GM12878 (cell line): ENCODE data around the gene PLA2G12B. TPM values are rescaled to one million over a fixed set of nuclear protein-coding genes. Genes with fewer than 3 reads are reported as not detected.

ENCODE experiments used
- ATAC-seq: fragments of 200-7000 bp; cut with Tn5 transposase; 3 replicates; pipeline ENCODE4 v1.9.1; 2020; ENCODE audit warnings: mild to moderate bottlenecking, moderate library complexity
- Bru-seq: library from RNA; stranded (reverse); fragments of 400-500 nt; gene quantifications from one replicate; lab custom pipeline; 2021; lab: Mats Ljungman, UMichigan
- BruChase-seq, 2 experiments: library from RNA; stranded (reverse); fragments of 400-500 nt; gene quantifications; one replicate each; lab custom pipeline; 2021; lab: Mats Ljungman, UMichigan
- BruUV-seq: library from RNA; stranded (reverse); fragments of 400-500 nt; replicated peaks from 2 replicates; lab custom pipeline; 2021; lab: Mats Ljungman, UMichigan
- CTCF ChIA-PET: fragments of 300-600 bp; sonication (Branson Sonifier 250); formaldehyde crosslinking; extraction: SDS; loops from one replicate; lab custom pipeline; 2021; ENCODE audit warnings: inconsistent platforms; lab: Yijun Ruan, JAX
- POLR2A ChIA-PET: fragments of 350-600 bp; formaldehyde crosslinking; extraction: SDS; loops from one replicate; lab custom pipeline; 2021; ENCODE audit warnings: inconsistent platforms; lab: Charles Lee
- RAD21 ChIA-PET: fragments of 300-600 bp; sonication (Branson Sonifier 250); formaldehyde crosslinking; loops from one replicate; lab custom pipeline; 2023; ENCODE audit warnings: antibody characterized with exemption; ENCODE audit not compliant: unreplicated experiment; lab: Charles Lee
- SMC1A ChIA-PET: fragments of 300-600 bp; sonication (Branson Sonifier 250); formaldehyde crosslinking; loops from one replicate; lab custom pipeline; 2023; ENCODE audit not compliant: unreplicated experiment, uncharacterized antibody; lab: Charles Lee
- DNase-seq: peaks from one replicate; pipeline ENCODE4 v3.0.0-alpha.2; 2011; ENCODE audit warnings: low read depth, low spot score
- FAIRE-seq: peaks from 3 replicates; lab custom pipeline; 2011; peaks lifted over from hg19 to GRCh38; lab: Jason Lieb, UNC
- H2AFZ ChIP-seq: 2 replicates; pipeline ENCODE4 v1.6.0; 2011; ENCODE audit warnings: low read depth, low read length, control low read depth; ENCODE audit not compliant: control insufficient read depth
- H3K27ac ChIP-seq: 2 replicates; pipeline ENCODE4 v1.5.1; 2011; ENCODE audit warnings: control low read depth; ENCODE audit not compliant: control insufficient read depth, insufficient read depth
- H3K27me3 ChIP-seq, 2 experiments: replicated peaks in 1 of 2; 2 replicates each; pipeline versions ENCODE4 v1.6.0 to v1.6.1; 2011; ENCODE audit warnings: low read length in 1 of 2; ENCODE audit not compliant: control insufficient read depth in 2 of 2, insufficient read depth in 2 of 2
- H3K36me3 ChIP-seq, 2 experiments: 2 replicates each; pipeline ENCODE4 v1.5.1; 2011; ENCODE audit warnings: low read length in 1 of 2; ENCODE audit not compliant: control insufficient read depth in 2 of 2, insufficient read depth in 2 of 2
- H3K4me1 ChIP-seq: 2 replicates; pipeline ENCODE4 v1.6.1; 2011; ENCODE audit warnings: mild to moderate bottlenecking, low read length, moderate library complexity, mixed read lengths; ENCODE audit not compliant: control insufficient read depth, insufficient read depth
- H3K4me2 ChIP-seq: 2 replicates; pipeline ENCODE4 v1.6.0; 2011; ENCODE audit warnings: control low read depth; ENCODE audit not compliant: control insufficient read depth, insufficient read depth
- H3K4me3 ChIP-seq: fragments of 200-600 bp; sonication (generic); 2 replicates; pipeline ENCODE4 v1.5.1; 2016
- H3K79me2 ChIP-seq: 2 replicates; pipeline ENCODE4 v1.6.0; 2011; ENCODE audit warnings: low read length; ENCODE audit not compliant: control insufficient read depth, insufficient read depth
- H3K9ac ChIP-seq: 2 replicates; pipeline ENCODE4 v1.8.0; 2011; ENCODE audit warnings: low read length, control low read depth, mixed read lengths; ENCODE audit not compliant: control insufficient read depth, insufficient read depth
- H3K9me3 ChIP-seq: replicated peaks from 3 replicates; pipeline ENCODE4 v1.5.1; 2011; ENCODE audit warnings: mild to moderate bottlenecking, low read length; ENCODE audit not compliant: control insufficient read depth, insufficient read depth
- H4K20me1 ChIP-seq: 2 replicates; pipeline ENCODE4 v1.6.0; 2011; ENCODE audit not compliant: control insufficient read depth, insufficient read depth
- HDGF ChIP-seq: fragments of 450-650 bp; IDR thresholded peaks from 2 replicates; pipeline ENCODE4 v1.6.1; 2016; ENCODE audit warnings: antibody characterized with exemption
- IRF3 ChIP-seq: fragments of 450-650 bp; IDR thresholded peaks from 2 replicates; pipeline ENCODE4 v1.6.1; 2014; ENCODE audit warnings: mild to moderate bottlenecking
- JUNB ChIP-seq: IDR thresholded peaks from 2 replicates; pipeline ENCODE4 v1.6.1; 2016; ENCODE audit warnings: antibody characterized with exemption, mild to moderate bottlenecking
- SMC3 ChIP-seq: IDR thresholded peaks from 2 replicates; pipeline ENCODE4 v1.6.1; 2011; ENCODE audit warnings: low read length, improper control_type of control experiment, borderline replicate concordance
- TARDBP ChIP-seq: IDR thresholded peaks from 2 replicates; pipeline ENCODE4 v1.6.1; 2016; ENCODE audit warnings: borderline replicate concordance
- ZNF622 ChIP-seq: fragments of 450-650 bp; IDR thresholded peaks from 2 replicates; pipeline ENCODE4 v1.6.1; 2017; ENCODE audit warnings: mild to moderate bottlenecking, inconsistent platforms
- WGBS: methylation state at CpG from one replicate; pipeline ENCODE4 v1.1.6; 2016; ENCODE audit warnings: low lambda C conversion rate; ENCODE audit not compliant: insufficient replicate concordance, insufficient coverage; ENCODE audit errors: missing lambda C conversion rate; 5-methylcytosine and 5-hydroxymethylcytosine counted together
- in situ Hi-C: fragments of 300-500 bp; cut with MboI; formaldehyde crosslinking; loops from 9 replicates; pipeline ENCODE4 v1.14.3; 2018; ENCODE audit warnings: mixed read lengths
- intact Hi-C: fragments of 100-400 bp; cut with micrococcal nuclease; formaldehyde crosslinking; loops from one replicate; pipeline ENCODE4 v1.14.2; 2022; ENCODE audit not compliant: unreplicated experiment
- long read RNA-seq, 2 experiments: library from polyadenylated mRNA; unstranded; transcript quantifications; one replicate each; pipeline ENCODE4 v2.0.0, GENCODE V29; 2019 to 2020
- polyA minus RNA-seq, 3 experiments: library from RNA; depleted of rRNA, polyadenylated mRNA; stranded (reverse); fragments of >200 nt; gene quantifications; 2 replicates each; pipeline ENCODE4 v1.2.3, GENCODE V29; 2011
- polyA plus RNA-seq, 11 experiments: library from polyadenylated mRNA; depleted of rRNA in 4 of 11; unstranded in 6 of 11; stranded (reverse) in 5 of 11; fragments of >200 nt; fragmentation: Nextera tagmentation in 4 of 11; fragmentation: Illumina TruSeq in 1 of 11; extraction: Ambion mirVana in 4 of 11; extraction: Trizol in 1 of 11; gene quantifications; 1 replicate in 1 of 11; 2 replicates in 10 of 11; pipeline versions ENCODE4 v1.2.1 to v1.2.3, GENCODE V29; 2011 to 2016; ENCODE audit warnings: inconsistent platforms in 2 of 11, missing spikeins in 2 of 11, low read depth in 1 of 11
- total RNA-seq, 4 experiments: library from RNA; depleted of rRNA in 3 of 4; stranded (reverse); fragments of >200 nt in 3 of 4; fragmentation: Illumina TruSeq in 1 of 4; extraction: Trizol in 1 of 4; gene quantifications; 2 replicates each; pipeline versions ENCODE4 v1.2.1 to v1.2.3, GENCODE V29; 2013 to 2021

The PLA2G12B gene
- not detected in 2 replicates for total RNA-seq (2013; cell fraction: nucleolus; rRNA removed)
- total RNA-seq (2014; rRNA removed) (not detected in 2 replicates), total RNA-seq (2014; rRNA removed; fragmentation: Illumina TruSeq; extraction: Trizol) (not detected in 2 replicates), total RNA-seq (2021) (not detected in 2 replicates), polyA plus RNA-seq (2011; rRNA removed) (0.17 TPM in 1 of 2 replicates, not detected in the other), polyA plus RNA-seq (2014; fragmentation: Illumina TruSeq; extraction: Trizol) (not detected in 2 replicates), polyA plus RNA-seq (2014; fragmentation: Nextera tagmentation; extraction: Ambion mirVana) (not detected), polyA plus RNA-seq (2014; rRNA removed) (not detected in 2 replicates), polyA plus RNA-seq (2016; fragmentation: Nextera tagmentation; extraction: Ambion mirVana) (not detected), polyA minus RNA-seq (2011; rRNA and poly(A)+ RNA removed) (0.36 TPM in 1 of 2 replicates, not detected in the other), Bru-seq, nascent RNA (percentile 17 among the genes with signal in this experiment), BruChase-seq, experiment 1, labeled RNA remaining after a 6-hour chase (percentile 31 among the genes with signal in this experiment), BruChase-seq, experiment 2, labeled RNA remaining after a 2-hour chase (percentile 42 among the genes with signal in this experiment)
- not detected for polyA plus RNA-seq (2011; ENCODE audit: low read depth)
- polyA plus RNA-seq (2011; cell fraction: cytosol; rRNA removed) = not detected in 2 replicates
- polyA plus RNA-seq (2011; cell fraction: nucleus; rRNA removed) = 0.10 TPM in 1 of 2 replicates, not detected in the other
- not detected in 2 replicates for polyA plus RNA-seq (2012)
- not detected in 2 replicates for polyA minus RNA-seq (2011; cell fraction: cytosol; rRNA and poly(A)+ RNA removed)
- not detected in 2 replicates for polyA minus RNA-seq (2011; cell fraction: nucleus; rRNA and poly(A)+ RNA removed)
- long read RNA-seq, experiment 1 = 0 reads
- long read RNA-seq, experiment 2 = 0 reads

GRCh38 chr10:72954596-72955554 is at the start of gene PLA2G12B:
Gene PLA2G12B, minus strand, starts transcription at chr10:72954806. Its CDS starts 121 bp downstream, at chr10:72954685.
- no peak for TF ChIP-seq JUNB
- no peak for TF ChIP-seq IRF3
- TF ChIP-seq ZNF622 = no peak
- no peak for TF ChIP-seq HDGF
- TF ChIP-seq TARDBP = no peak
- TF ChIP-seq SMC3 = no peak
- H3K4me2 ChIP-seq = no peak within 1 kb of the TSS
- no peaks in the 10 kb centered on the region for H3K9me3 ChIP-seq
- no peak for FAIRE-seq
- H3K27me3 ChIP-seq = no peaks in the 10 kb centered on the region
- POLR2A ChIA-PET = no interaction called here
- no peaks in the 10 kb centered on the region for H3K4me1 ChIP-seq
- no peaks in the 10 kb centered on the region for H3K79me2 ChIP-seq
- H3K27ac ChIP-seq = no peak within 1 kb of the TSS
- no peak within 1 kb of the TSS for H3K4me3 ChIP-seq
- 65% methylated on average over 8 of the region's 12 CpGs for WGBS
- SMC1A ChIA-PET = interaction anchor here (0.5 to 1.3 kb wide), 3 partner anchors 9 to 126 kb away, joined by 3 to 6 read pairs (median 4); no protein-coding TSS in a partner anchor
- ATAC-seq = no peak
- no peaks in the 10 kb centered on the region for H3K36me3 ChIP-seq
- intact Hi-C loops = no loop called here
- no TSS peak for BruUV-seq
- DNase-seq = no peak
- H4K20me1 ChIP-seq = no peaks in the 10 kb centered on the region
- CTCF ChIA-PET = no interaction called here
- in situ Hi-C loops = no loop called here
- no peak within 1 kb of the TSS for H2AFZ ChIP-seq
- H3K9ac ChIP-seq = no peak within 1 kb of the TSS
- RAD21 ChIA-PET = no interaction called here
